ENCODE data around the gene SOBP.

The SOBP gene

GRCh38 chr6:107663308-107663707 lies 173.4 kb downstream of the SOBP start:
- FAIRE-seq, result no peak

GRCh38 chr6:107665382-107665781 lies 175.5 kb downstream of the SOBP start:
- no peak for FAIRE-seq

GRCh38 chr6:107666084-107666980 lies 176.4 kb downstream of the SOBP start:
- FAIRE-seq, result no peak

GRCh38 chr6:107666981-107667601 lies 177.2 kb downstream of the SOBP start:
- no peak for FAIRE-seq

GRCh38 chr6:107667790-107668189 lies 177.9 kb downstream of the SOBP start:
- FAIRE-seq, result no peak

- FAIRE-seq, result no peak
Measured at GRCh38 chr6:107668743-107669474, 179.0 kb downstream of the SOBP start.

- no peak for FAIRE-seq
Measured at GRCh38 chr6:107670792-107671199, 180.9 kb downstream of the SOBP start.

GRCh38 chr6:107673076-107673494 lies 183.2 kb downstream of the SOBP start:
- no peak for FAIRE-seq

- no peak for FAIRE-seq
Measured at GRCh38 chr6:107674995-107675738, 185.2 kb downstream of the SOBP start.

- FAIRE-seq, result no peak
Measured at GRCh38 chr6:107676042-107676441, 186.1 kb downstream of the SOBP start.

- FAIRE-seq, result no peak
Measured at GRCh38 chr6:107677399-107677798, 187.5 kb downstream of the SOBP start.

- no peak for FAIRE-seq
Measured at GRCh38 chr6:107679457-107679856, 189.5 kb downstream of the SOBP start.

GRCh38 chr6:107682721-107683120 lies 192.8 kb downstream of the SOBP start:
- no peak for FAIRE-seq

GRCh38 chr6:107683183-107683582 lies 193.3 kb downstream of the SOBP start:
- no peak for FAIRE-seq

- no peak for FAIRE-seq
Measured at GRCh38 chr6:107684996-107685395, 195.1 kb downstream of the SOBP start.

- no peak for FAIRE-seq
Measured at GRCh38 chr6:107689190-107689589, 199.3 kb downstream of the SOBP start.

GRCh38 chr6:107689951-107690642 lies 200.2 kb downstream of the SOBP start:
- no peak for FAIRE-seq

GRCh38 chr6:107690643-107691061 lies 200.7 kb downstream of the SOBP start:
- FAIRE-seq, result no peak

GRCh38 chr6:107691062-107691751 lies 201.3 kb downstream of the SOBP start:
- FAIRE-seq, result no peak

GRCh38 chr6:107692351-107692750 lies 202.4 kb downstream of the SOBP start:
- FAIRE-seq, result no peak

- FAIRE-seq, result no peak
Measured at GRCh38 chr6:107695061-107695720, 205.3 kb downstream of the SOBP start.

All from colon (tissue), 2 donors.